OCI-LY3 (cell line): ENCODE data around the gene BCDIN3D.

Experiments
- H2AFZ ChIP-seq: fragments of 200-600, 300-600 bp; shearing (Covaris generic); 2 replicates; pipeline ENCODE4 v1.6.0; 2014; ENCODE audit warnings: antibody characterized with exemption, low read depth, low read length
- H3K27ac ChIP-seq: fragments of 200-600, 300-600 bp; sonication (generic); 2 replicates; pipeline ENCODE4 v1.5.1; 2014; ENCODE audit warnings: mild to moderate bottlenecking, low read length, moderate library complexity, mixed read lengths
- H3K27me3 ChIP-seq: fragments of 200-600, 300-600 bp; sonication (generic); 2 replicates; pipeline ENCODE4 v1.6.1; 2014; ENCODE audit warnings: low read depth, low read length, mixed read lengths
- H3K36me3 ChIP-seq: fragments of 200-600, 300-600 bp; sonication (generic); replicated peaks from 2 replicates; pipeline ENCODE3; 2014; ENCODE audit warnings: low read depth, low read length, mixed read lengths
- H3K4me1 ChIP-seq: fragments of 300-600, 200-600 bp; sonication (generic); 2 replicates; pipeline ENCODE4 v1.6.1; 2014; ENCODE audit warnings: low read length, mixed read lengths
- H3K4me2 ChIP-seq: fragments of 200-600, 300-600 bp; sonication (generic); 2 replicates; pipeline ENCODE4 v1.6.1; 2014; ENCODE audit warnings: low read length, mixed read lengths
- H3K4me3 ChIP-seq: fragments of 300-600, 200-600 bp; sonication (generic); 2 replicates; pipeline ENCODE4 v1.5.1; 2014; ENCODE audit warnings: antibody characterized with exemption, mild to moderate bottlenecking, low read length, moderate library complexity
- H3K79me2 ChIP-seq: fragments of 300-600, 200-600 bp; shearing (Covaris generic); 2 replicates; pipeline ENCODE4 v1.6.1; 2014; ENCODE audit warnings: mild to moderate bottlenecking, low read length, mixed read lengths
- H3K9ac ChIP-seq: fragments of 300-600, 200-600 bp; shearing (Covaris generic); 2 replicates; pipeline ENCODE4 v1.6.0; 2014; ENCODE audit warnings: mild to moderate bottlenecking, low read length, moderate library complexity
- H3K9me3 ChIP-seq: fragments of 200-600, 300-600 bp; shearing (Covaris generic); 2 replicates; pipeline ENCODE4 v1.6.1; 2014; ENCODE audit warnings: low read length, mixed read lengths; ENCODE audit not compliant: insufficient read depth
- H4K20me1 ChIP-seq: fragments of 200-600, 300-600 bp; sonication (generic); 2 replicates; pipeline ENCODE4 v1.6.1; 2016; ENCODE audit warnings: low read length, mixed read lengths; ENCODE audit not compliant: insufficient read depth
- CTCF ChIP-seq: fragments of 200-600, 300-600 bp; sonication (generic); IDR thresholded peaks from 2 replicates; pipeline ENCODE4 v1.5.1; 2014; ENCODE audit warnings: antibody characterized with exemption, low read length, low read depth
- EZH2phosphoT487 ChIP-seq: fragments of 200-600 bp; shearing (Covaris generic); IDR thresholded peaks from 2 replicates; pipeline ENCODE4 v1.6.1; 2018; ENCODE audit warnings: antibody characterized with exemption, mixed run types, low read depth

Gene BCDIN3D

GRCh38 chr12:49887536-49888401 lies 44.9 kb upstream of the BCDIN3D start:
- Histone ChIP-seq H4K20me1 (no peaks in the 10 kb centered on the region), H3K4me3 (no peak overlapping the region), H3K36me3 (no peaks in the 10 kb centered on the region), H3K4me1 (no peaks in the 10 kb centered on the region), H3K27me3 (peaks cover 23% of the 10 kb centered on the region; the same call in 1 of the 2 replicates), H3K79me2 (no peaks in the 10 kb centered on the region), H3K4me2 (no peak overlapping the region), H2AFZ (no peak overlapping the region), H3K9me3 (no peaks in the 10 kb centered on the region), H3K9ac (no peak overlapping the region), H3K27ac (no peak overlapping the region)
- TF ChIP-seq EZH2phosphoT487, result no peak
- TF ChIP-seq CTCF, result no peak

- Histone ChIP-seq H3K9me3 (no peaks in the 10 kb centered on the region), H3K4me1 (no peaks in the 10 kb centered on the region), H3K4me2 (no peak overlapping the region), H3K27ac (no peak overlapping the region), H3K36me3 (no peaks in the 10 kb centered on the region), H3K79me2 (no peaks in the 10 kb centered on the region), H3K27me3 (peaks cover 23% of the 10 kb centered on the region; the same call in 1 of the 2 replicates), H3K9ac (no peak overlapping the region), H2AFZ (no peak overlapping the region), H4K20me1 (no peaks in the 10 kb centered on the region), H3K4me3 (no peak overlapping the region)
- no peak for TF ChIP-seq CTCF
- TF ChIP-seq EZH2phosphoT487, result no peak
These were observed 44.2 kb upstream of the BCDIN3D start for GRCh38 chr12:49887091-49887490.

- Histone ChIP-seq H3K4me3 (no peak overlapping the region), H3K9ac (no peak overlapping the region), H3K4me1 (no peaks in the 10 kb centered on the region), H3K4me2 (no peak overlapping the region), H3K27me3 (peaks cover 23% of the 10 kb centered on the region; the same call in 1 of the 2 replicates), H3K9me3 (no peaks in the 10 kb centered on the region), H3K27ac (no peak overlapping the region), H3K79me2 (no peaks in the 10 kb centered on the region), H3K36me3 (no peaks in the 10 kb centered on the region), H4K20me1 (no peaks in the 10 kb centered on the region), H2AFZ (no peak overlapping the region)
- TF ChIP-seq CTCF (no peak), EZH2phosphoT487 (no peak)
These were observed 43.0 kb upstream of the BCDIN3D start for GRCh38 chr12:49885663-49886461.

- H3K9me3 ChIP-seq, result no peaks in the 10 kb centered on the region
- H3K27me3 ChIP-seq, result peaks cover 23% of the 10 kb centered on the region; the same call in 1 of the 2 replicates
- H4K20me1 ChIP-seq, result no peaks in the 10 kb centered on the region
- no peak overlapping the region for H3K27ac ChIP-seq
- TF ChIP-seq EZH2phosphoT487 (no peak), CTCF (no peak)
- H3K9ac ChIP-seq, result no peak overlapping the region
- no peaks in the 10 kb centered on the region for H3K79me2 ChIP-seq
- H3K4me2 ChIP-seq, result no peak overlapping the region
- no peak overlapping the region for H3K4me3 ChIP-seq
- H2AFZ ChIP-seq, result no peak overlapping the region
- H3K36me3 ChIP-seq, result no peaks in the 10 kb centered on the region
- no peaks in the 10 kb centered on the region for H3K4me1 ChIP-seq
These were observed 42.2 kb upstream of the BCDIN3D start for GRCh38 chr12:49885118-49885517.
